ENCODE data around the gene BMPR2. TPM values are rescaled to one million over a fixed set of nuclear protein-coding genes. Genes with fewer than 3 reads are reported as not detected.

BMPR2 gene
- total and polyA plus RNA-seq, 2 of the 8 experiments (the other 6 are each of a cell fraction or from before 2014, with no cell fraction given), result 5.5 to 19.8 TPM

DNA sequence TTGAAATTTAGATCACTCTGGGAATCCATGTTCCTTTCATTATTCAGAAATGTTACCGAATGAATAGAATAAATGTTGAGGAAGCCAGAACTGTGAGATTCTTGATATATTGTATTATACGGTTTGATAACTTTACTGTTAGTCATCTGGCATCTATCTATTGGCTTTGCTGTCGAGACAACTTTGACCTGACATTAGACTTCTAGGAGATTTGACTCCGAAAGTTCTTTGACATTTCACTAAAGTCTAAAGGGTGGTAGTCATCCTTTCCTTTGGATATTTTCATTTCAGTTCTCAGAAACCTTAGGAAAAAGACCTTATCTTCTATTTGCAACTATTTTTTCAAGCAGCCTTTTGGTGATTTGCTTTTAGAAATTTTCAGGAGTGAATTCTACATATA lies 1.9 kb downstream of the BMPR2 start (continued):
- TF ChIP-seq KDM4A (IDR thresholded peaks at IDR 0.05; ENCODE audit: low read depth, low read length, severe bottlenecking) (no peak), POLR2AphosphoS5 (IDR thresholded peaks at IDR 0.05; ENCODE audit: low read depth, low read length) (no peak), MAFK (IDR thresholded peaks at IDR 0.05; ENCODE audit: low read depth, low read length) (no peak)
